Putamen (tissue), 1 donor: ENCODE measurements around the gene SH3RF1.
"Not testable (repeated sequence)": the region's sequence is repeated elsewhere in the genome, so short reads cannot be mapped to it uniquely, and the experiment has no call there.

ENCODE experiments used
- DNase-seq: peaks from one replicate; pipeline ENCODE4 v3.0.0-alpha.2; 2016; ENCODE audit warnings: low spot score

Gene SH3RF1

DNA sequence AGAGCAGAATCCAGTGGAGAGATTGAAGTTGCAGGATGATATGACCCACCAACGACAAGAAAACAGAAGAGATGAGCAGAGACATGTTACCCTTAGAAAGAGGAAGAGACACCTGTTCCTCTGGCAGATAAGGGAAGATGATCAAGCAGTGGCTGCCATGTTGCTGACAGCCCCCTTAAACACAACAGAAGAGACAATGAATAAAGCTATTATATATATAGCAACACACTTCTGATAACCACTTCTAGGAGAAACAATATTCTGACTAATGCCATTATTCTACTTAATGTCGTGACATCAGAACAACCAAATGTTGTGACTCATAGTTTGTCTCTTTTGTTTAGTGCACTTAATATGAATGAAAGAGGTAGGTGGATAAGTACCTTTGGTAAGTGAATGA is 44.9 kb downstream of the SH3RF1 start:
- DNase-seq: no peak

DNA sequence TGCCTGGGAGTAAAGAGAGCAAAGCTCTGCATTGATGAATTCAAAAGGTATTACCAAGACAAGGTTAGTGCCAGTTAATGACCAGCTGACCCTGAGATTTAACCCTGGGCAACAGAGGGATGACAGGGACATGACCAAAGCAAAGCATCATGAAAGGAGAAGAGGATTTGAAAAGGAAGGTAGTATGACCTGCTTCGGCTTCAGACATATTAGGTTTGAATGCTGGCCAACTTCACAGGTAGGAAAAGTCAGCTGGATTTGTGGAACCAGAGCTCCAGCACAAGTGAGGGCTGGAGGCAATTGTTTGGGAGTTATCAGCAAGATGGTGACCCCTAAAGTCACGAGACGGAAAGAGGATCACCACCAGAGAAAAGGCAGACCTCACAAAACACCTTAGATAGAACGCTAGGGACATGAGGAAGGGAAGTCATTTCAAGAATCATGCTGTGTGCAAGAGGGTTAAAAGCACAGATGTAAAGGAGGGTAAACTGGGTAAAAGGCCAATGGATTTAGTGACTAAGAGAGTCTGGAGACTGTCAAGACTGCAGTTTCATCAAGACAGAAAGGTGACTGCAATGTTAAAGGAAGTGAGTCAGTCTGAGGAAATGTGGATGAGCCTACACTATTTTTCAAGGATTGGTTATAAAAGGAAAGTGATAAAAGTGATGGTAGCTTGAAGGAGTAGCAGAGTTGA is 45.6 kb downstream of the SH3RF1 start:
- DNase-seq: peak; percentile 48

DNA sequence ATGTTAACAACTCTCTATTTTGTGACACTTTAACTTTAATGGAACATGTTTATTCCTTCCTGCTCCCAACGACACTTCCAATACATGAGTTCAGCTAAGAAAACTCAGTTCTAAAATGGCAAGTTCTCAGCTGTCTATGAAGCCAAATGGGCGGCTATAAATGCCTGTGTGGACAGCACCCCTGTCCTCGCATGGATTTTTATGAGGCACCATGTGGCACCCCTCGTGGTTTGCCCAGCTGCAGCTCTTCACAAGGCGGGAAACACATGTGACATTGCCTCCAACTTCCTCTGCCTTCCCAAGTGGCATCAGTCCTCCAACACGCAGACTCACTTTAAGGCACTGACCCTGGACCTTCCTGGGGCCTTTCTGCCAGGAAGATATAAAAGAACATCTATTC is 48.0 kb downstream of the SH3RF1 start:
- DNase-seq: no peak

DNA sequence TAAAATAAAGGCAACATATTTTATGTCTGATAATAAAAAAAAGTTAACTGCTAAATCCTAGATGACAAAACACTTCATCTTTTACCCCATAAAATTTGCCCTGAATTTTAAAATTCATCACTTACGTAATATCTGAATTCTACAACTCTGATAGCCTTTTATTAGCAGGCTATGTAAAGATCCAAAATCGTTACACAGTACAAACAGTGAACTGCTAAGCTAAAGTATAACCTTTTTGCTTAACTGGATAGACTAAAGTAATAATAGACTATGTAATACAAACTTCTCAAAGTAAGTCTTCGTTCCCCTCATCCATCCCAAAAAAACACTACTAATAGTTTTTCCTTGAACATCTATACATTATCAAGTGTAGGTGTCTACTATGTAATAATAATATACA is 49.1 kb downstream of the SH3RF1 start:
- DNase-seq: no peak

DNA sequence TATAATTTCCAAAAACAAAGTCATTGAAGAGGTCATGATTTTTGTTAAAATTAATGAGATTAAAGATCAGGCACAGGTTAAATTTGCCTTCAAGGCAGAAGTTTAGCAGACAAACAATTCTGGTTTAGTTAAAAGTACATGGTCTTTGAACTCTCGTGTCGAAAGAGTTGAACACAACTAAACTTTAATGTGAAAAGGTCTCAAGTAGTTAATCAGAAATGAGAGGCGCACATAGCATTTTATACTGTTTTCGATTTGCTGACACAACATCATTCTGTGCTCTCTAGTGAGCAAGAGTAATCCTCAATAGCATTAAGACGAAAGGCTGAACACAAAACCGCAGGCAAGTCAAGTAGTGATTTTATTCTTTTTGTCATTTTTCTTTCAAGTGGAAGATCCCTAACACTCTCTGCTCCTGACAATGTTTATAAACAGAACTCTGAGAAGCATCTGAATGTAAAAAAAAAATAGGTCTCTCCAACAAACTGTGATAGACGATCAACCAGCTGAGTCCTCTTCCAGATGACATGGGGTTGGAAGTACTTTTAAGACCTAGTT is 49.8 kb downstream of the SH3RF1 start:
- DNase-seq: no peak

DNA sequence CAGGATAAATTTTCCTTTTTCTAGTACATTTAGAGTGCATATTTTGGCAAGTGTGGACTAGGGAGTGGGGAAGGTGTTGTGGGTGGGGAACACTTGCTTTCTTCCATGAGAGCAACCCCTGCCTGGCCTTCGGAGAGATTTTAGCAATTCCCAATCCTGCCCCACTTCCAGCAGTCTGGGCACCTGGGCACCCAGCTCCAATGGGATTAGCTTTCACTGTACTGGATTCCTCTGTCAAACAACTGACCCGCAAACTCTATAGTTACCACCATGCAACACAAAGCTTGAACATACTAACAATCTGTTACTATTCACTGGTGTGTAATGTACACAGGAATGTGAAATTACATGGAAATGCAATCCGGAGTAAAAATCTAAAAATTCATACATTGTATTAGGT is 50.3 kb downstream of the SH3RF1 start:
- DNase-seq: no peak

DNA sequence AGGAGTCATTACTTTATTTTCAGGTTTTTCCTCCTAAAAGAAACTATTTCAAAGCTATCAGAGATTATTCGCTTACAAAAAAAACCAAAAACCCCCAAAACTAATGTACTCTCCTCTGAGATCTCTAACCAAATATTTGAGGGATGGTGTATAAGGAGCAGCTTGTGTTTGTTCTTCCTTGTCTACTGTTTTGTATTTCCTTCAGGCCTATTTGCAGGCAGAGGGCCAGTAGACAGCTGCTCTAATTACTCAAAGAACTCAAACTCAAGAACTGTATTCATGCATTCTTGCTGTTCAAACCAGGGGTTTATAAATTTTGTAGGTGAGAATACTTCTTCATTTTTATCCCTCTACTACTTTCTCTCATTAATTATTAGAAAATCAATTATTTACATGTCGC is 51.3 kb downstream of the SH3RF1 start:
- no peak for DNase-seq

DNA sequence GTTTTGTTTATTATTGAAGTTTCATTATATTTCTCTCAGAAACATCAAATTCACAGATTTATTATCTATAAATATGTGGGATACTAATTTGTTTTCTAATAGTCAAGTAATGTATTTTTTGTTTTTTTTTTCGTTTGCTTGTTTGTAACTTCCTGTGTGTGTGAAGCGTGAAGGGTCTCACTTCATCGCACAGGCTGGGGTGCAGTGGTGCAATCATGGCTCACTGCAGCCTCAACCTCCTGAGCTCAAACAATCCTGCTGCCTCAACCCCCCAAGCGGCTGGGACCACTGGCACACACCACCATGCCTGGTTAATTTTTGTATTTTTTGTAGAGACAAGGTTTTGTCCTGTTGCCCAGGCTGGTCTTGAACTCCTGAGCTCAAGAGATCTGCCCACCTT is 55.1 kb downstream of the SH3RF1 start:
- no peak for DNase-seq

DNA sequence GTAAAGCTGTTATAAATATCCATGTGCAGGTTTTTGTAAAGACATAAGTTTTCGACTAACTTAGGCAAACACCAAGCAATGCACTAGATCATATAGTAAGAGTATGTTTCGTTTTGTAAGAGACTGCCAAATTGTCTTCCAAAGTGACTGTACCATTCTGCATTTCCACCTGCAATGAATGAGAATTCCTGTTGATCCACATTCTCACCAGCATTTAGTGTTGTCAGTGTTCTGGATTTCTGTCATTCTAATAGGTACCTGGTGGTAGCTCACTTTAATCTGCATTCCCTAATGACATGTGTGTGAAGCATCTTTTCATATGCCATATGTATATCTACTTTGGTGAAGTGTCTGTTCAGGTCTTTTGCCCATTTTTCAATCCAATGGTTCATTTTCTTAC is 57.8 kb downstream of the SH3RF1 start:
- no peak for DNase-seq

DNA sequence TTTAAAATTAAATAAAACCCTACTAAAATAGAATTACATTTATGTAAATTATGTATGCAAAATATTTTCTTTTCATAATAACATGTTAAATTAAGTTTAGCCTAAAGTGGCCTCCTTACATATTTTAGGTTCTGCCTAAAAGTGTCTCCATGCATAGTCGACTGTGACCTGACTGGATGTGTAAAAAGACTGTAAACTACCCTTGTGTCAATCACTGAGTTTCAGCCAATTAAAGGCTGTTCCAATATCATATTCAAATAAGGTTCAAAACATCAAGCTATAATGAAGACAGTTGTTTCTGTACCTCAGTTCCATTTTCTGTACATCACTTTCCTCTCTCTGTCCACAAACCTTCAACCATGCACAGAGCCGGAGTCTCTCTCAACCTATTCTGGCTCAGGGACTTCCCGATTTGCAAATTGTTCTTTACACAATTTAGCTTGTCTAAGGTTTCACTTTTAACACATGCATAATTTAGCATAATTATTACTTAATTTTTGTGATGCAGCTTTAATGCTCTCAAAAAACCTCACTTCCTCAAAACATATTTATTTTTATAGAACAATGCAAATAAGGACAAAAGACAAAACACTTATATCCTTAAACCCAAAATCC is 60.1 kb downstream of the SH3RF1 start:
- no peak for DNase-seq

DNA sequence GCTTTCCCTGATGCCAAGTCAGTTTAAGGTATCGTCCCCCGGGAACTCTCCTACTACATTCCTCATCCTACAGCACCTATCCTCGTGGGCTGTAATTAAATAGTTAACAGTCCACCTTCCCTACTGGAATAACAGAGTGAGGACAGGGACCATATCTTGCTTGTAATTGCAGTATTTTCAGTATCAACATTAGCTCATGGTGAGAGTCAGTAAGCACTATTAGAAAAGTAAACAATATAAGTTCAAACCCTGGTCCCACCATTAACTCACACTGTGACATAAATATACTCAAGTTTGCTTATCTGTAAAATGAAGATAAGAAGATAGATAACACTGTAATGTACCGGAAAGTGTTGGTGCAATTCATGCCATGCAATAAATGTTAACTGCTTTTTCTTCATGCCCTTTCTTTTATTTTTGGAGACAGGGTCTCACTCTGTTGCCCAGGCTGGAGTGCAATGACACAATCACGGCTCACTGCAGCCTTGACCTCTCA is 61.3 kb downstream of the SH3RF1 start:
- no peak for DNase-seq

DNA sequence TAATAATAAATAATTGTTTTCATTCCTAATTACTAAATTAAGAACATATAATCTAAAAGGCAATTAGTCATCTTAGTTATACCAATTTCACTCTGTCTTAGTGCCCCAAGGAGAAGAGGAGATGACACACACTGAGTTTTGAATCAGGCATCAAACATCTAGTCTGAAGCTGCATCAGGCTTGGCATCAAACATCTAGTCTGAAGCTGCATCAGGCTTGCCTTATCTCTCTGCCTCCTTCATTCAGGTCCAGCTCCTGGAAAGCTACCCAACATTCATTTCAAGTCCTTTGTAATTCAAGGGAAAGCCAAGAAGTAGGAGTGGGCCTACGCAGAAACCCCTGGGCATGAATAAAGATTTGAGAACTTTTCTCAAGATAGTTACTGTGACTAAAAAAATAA is 62.2 kb downstream of the SH3RF1 start:
- no peak for DNase-seq

DNA sequence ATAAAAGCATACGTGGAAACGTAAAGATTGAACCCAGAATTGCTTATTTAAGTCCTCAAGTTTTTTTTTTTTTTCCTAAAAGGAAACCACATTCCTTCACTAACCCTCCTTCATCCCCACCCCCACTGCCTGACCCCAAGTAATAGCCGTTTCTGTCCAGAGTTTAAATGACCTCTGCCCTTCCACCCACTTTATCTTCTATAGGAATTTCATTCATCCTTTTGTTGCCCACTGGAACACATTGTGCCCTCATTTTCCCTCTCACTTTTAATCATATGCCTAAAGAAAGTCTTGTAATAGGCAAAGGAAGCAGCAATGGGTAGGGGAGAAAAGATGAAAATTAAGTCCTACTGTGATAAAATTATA is 62.7 kb downstream of the SH3RF1 start:
- no peak for DNase-seq

DNA sequence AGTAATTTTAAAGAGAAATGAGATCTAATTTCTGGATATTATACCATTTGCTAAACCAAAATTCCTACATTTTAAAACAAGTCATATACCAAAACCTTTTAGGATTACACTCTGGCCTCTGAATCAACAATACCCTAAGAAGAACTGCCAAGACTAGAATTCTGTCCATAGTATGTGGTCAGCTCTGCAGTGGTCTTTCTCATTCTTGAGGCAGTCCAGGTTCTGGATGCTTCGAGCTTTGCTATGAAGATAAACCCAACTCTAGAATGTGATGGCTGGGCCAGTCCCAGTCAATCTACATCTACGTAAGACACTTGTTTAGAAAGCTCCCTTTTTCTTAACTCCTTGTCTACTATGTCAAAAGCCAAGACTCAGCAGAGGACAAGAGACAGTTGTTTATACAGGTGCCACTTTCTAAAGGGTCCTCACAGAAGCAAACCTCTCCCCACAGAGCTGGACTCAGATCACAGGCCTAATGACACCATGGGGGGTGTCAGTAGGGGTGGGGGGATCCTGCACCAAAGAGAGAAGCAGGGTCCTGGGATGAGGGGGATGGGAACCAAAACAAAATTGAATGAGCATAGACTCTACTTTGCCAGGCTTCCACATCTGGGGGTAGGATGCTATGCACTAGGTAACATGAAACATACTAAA is 63.2 kb downstream of the SH3RF1 start:
- DNase-seq: no peak

DNA sequence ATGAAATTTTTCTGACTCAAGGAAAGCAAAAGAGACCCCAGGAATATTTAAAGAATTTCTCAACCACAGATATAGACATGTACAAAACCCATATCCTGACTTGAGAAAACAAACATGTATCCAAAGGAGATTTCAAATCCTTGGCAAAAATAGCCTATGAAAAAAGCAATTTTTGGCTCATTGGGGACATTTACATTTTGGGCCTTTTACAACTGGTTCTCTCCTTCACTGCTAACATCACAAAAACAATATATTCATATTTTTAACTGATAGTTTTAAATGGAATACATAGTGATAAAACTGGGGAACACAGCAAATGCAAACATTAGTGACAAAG is 65.0 kb downstream of the SH3RF1 start:
- DNase-seq: no peak

DNA sequence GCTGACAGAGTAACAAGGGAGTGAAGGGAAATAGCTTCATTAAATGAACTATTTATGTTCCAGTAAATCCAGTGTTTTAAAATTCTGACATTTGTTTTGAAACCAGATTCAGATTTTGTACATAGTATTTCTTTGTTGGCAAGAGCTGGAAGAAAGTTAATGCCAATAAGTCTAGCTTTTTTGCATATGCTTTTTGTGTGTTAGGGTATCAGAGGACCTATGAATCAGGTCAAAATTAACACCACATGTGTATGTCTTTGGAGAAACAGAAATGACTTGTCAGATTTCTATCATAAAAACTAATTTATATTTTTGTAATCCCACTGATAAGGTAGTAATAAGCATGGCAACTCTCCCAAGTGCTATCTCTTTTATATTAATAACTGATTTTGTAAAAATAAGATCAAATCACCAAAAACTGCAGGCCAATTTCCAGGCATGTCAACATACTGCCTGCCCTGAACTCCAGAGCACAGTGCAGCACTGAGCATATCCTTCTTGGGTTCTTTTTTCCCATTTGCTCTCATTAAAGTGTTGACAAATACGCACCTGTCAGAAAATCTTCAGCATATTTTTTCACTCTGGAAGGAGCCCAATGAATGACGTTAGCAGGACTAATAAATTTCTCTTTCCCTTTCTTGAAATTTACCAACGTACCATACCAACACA is 65.5 kb downstream of the SH3RF1 start:
- DNase-seq: no peak

DNA sequence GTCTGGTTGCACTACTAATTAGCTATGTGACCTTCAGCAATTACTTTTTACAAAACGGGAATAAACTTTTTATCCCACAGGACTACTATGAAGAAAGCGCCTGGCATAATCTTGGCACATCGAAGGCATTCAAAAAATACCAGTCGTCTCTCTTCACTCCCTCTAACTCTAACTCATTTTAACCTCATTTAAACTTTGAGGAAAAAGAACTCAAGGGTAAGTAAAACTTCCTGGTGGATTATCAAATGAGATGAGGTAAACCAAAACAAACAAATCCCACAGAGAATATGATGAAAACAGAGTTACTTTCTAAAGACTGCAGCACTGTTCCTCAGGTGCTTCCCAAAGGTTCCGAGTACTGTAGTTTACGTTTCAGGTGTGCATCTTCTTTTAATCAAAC is 66.9 kb downstream of the SH3RF1 start:
- DNase-seq: no peak

DNA sequence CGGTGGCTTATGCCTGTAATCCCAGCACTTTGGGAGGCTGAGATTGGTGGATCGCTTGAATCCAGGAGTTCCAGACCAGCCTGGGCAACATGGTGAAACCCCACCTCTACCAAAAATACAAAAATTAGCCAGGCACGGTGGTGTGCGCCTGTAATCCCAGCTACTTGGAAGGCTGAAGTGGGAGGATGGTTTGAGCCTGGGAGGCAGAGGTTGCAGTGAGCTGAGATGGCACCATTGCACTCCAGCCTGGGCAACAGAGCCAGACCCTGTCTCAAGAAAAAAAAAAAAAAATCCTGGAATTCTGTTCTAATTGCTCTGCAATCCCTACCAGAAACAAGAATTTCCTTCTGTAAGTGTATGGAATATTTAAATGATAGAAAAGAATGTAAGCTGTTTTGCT is 67.5 kb downstream of the SH3RF1 start:
- DNase-seq: not testable (repeated sequence)

DNA sequence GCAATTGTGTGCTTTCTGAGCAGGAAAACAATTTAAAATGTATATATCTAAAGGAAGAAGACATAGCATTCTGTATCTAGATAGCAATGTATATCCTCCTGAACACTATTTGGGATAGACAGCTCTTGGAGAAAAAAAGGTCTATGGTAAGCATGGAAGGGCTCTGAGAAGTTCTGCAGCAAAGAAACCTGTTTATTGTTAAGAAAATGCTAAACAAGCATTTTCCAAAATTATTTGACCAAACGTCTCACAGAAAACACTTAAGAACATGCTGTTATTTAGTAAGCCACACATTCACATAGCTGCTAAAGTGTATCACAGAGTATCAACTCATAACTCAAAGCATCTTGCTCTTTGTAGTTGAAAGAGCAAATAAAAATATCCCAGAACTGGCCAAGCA is 67.9 kb downstream of the SH3RF1 start:
- DNase-seq: no peak

DNA sequence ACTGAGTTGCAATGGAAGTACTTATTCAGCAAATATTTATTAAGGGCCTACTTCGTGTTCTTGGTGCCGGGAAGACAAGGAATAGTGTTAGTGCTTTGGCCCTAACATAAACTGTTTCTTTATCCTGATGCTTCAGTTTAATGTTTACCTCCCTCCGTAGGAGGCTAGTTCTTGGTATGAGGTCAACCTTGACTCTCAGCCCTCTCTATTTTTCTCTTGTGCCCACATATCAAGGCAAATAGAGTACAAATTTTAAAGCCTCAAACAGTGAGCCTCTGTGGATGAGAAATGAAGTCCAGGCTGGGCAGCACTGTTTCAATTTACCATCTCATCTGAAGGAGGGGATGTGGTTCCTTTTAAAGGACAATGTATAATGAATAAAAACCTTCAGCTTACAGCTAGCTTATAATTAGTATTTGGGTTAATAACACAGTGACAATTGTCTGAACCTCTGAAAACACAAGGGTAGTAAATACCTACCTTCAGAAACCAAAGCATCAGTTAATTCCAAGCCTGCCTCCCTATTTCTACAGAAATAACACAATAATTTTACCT is 68.5 kb downstream of the SH3RF1 start:
- DNase-seq: no peak

DNA sequence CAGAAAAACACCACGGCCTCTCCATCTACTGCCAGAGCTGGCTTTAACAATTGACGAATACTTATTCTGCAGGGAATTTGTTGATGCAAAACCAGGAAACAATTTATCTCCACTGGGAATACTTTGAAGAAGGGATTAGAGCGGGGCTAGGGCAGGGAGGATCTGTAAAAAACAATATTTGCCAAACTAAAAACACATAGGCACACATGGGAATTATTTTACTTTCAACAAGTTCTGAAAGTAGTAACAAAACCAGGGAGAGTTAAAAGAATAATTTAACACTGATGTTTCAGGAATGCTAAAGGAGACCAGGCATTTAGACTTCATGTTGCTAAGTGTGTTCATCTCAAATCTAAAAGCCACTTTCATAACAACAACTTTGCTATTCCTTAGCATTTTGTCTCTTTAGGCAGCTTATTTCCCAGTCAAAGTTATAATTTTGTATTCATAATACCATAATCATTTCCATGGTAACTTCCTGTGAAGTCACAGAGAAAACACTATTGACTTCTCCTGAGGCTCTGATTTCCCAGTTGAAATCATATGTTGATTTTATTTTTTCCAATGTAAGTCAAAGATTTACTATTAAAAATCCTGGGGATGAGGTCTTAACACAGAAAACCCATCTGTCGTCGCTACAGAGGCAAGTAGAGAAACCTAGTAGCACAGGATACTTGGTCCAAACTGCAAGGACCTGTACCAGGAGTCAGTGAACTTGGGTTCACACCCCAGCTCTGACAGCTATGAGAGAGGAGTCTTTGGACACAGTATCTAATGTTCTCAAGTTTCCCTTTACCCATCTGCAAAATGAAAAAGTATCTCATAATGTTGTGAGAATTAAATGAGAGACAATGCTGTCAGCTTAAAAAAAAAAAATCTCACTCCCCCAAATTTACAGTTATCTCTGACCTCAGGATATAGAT is 69.3 kb downstream of the SH3RF1 start:
- DNase-seq: no peak
